Measurements from ENCODE around the gene USP7. TPM values are rescaled to one million over a fixed set of nuclear protein-coding genes. Genes with fewer than 3 reads are reported as not detected.

USP7 gene
- total RNA-seq, 2 experiments from 2014 or later: 259 to 268 TPM

DNA sequence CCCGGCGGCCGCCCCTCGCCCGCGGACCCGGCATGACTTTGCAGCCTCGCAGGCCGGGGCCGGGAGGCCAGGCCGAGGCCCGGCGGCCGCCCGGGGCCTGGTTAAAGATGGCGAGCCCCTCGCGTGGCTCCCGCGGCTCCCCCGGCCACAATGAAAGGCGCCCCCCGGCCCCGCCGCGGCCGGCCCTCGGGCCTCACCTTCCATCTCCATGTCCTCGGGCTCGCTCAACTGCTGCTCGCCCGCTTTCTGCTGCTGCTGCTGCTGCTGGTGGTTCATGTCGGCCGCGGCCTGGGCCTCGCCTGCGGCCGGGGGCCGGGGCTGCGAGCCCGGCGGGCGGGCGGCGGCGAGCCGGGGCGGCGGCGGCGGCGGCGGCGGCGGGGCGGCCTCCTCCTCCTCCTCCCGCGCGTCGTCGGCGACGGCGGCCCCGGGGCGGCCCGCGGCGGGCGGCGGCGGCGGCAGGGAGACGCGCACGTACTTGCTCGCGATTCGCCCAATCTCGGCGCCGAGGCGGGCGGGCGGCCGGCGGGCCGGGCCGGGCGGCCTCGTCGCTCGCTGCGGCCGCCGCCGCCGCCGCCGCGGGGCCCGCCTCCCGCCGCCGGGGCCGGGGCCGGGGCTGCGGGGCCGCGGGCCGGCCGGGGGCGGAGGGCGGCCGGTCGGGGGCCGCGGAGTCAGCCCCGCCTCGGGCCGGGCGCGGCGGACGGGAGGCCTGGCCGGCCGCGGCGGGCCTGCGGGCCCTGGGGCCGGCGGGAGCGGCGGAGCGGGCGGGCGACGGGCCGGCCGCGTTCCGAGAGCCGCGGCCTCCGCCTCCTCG lies 491 bp downstream of the USP7 start:
- Mint-ChIP-seq H3K4me1 (ENCODE audit: low read depth) (peaks cover 54% of the 10 kb centered on the region), H3K36me3 (ENCODE audit: low read depth) (peaks cover 11% of the 10 kb centered on the region), H3K27me3 (no peaks in the 10 kb centered on the region), H3K9me3 (no peaks in the 10 kb centered on the region), H3K4me3 (peak overlapping the region; percentile 20), H3K27ac (peak overlapping the region; percentile 94)
- Histone ChIP-seq H3K9me3 (ENCODE audit: control insufficient read depth in 1 of 2, insufficient read depth in 1 of 2, low read length in 2 of 2) (no peaks in the 10 kb centered on the region), H3K4me1 (ENCODE audit: insufficient read depth, low read length) (peaks cover 49% of the 10 kb centered on the region), H3K4me3 (ENCODE audit: low read length) (peak overlapping the region; percentile 68), H3K27ac (ENCODE audit: low read depth in 1 of 2, low read length in 2 of 2) (peak overlapping the region in 1 of 2 donors; percentile 81), H3K27me3 (ENCODE audit: control insufficient read depth in 1 of 2, insufficient read depth in 2 of 2, low read length in 2 of 2) (no peaks in the 10 kb centered on the region), H3K36me3 (ENCODE audit: insufficient read depth, low read length) (no peaks in the 10 kb centered on the region)
- intact Hi-C loops (cut with DNase I, micrococcal nuclease): loop anchor here (1.0 to 5.0 kb wide), 7 partner anchors 26 to 1779 kb away; partner anchors contain the start of genes HAPSTR1 (in 1 of the 2) and NUBP1 (in 1 of the 2)
- ChIA-PET CTCF (interaction anchor here (0.7 to 4.6 kb wide), 3 partner anchors 27 to 128 kb away, joined by 3 to 22 read pairs (median 10); partner anchors contain the start of gene HAPSTR1), POLR2A (interaction anchor here (0.6 to 1.8 kb wide), 11 partner anchors 12 to 146 kb away, joined by 3 to 41 read pairs (median 4); partner anchors contain the start of genes CARHSP1 and HAPSTR1)
- ATAC-seq (ENCODE audit: poor library complexity): no peak
- no peak for TF ChIP-seq CTCF (IDR thresholded peaks at IDR 0.05)
- peak in 5 of 14 experiments; percentile 23 to 61 (median 34) for DNase-seq

GRCh38 chr16:8962393-8963009 lies 1.2 kb downstream of the USP7 start:
- peak; percentile 51 for ATAC-seq (ENCODE audit: poor library complexity)
- Mint-ChIP-seq H3K27me3 (no peaks in the 10 kb centered on the region), H3K4me1 (ENCODE audit: low read depth) (peaks cover 59% of the 10 kb centered on the region), H3K4me3 (peak overlapping the region; percentile 97), H3K36me3 (ENCODE audit: low read depth) (peaks cover 11% of the 10 kb centered on the region), H3K9me3 (no peaks in the 10 kb centered on the region), H3K27ac (peak overlapping the region; percentile 94)
- TF ChIP-seq CTCF (IDR thresholded peaks at IDR 0.05): no peak
- peak; percentile 28 to 84 (median 54) for DNase-seq
- Histone ChIP-seq H3K27ac (ENCODE audit: low read depth in 1 of 2, low read length in 2 of 2) (peak overlapping the region in 1 of 2 donors; percentile 81), H3K4me3 (ENCODE audit: low read length) (peak overlapping the region; percentile 68), H3K9me3 (ENCODE audit: control insufficient read depth in 1 of 2, insufficient read depth in 1 of 2, low read length in 2 of 2) (no peaks in the 10 kb centered on the region), H3K4me1 (ENCODE audit: insufficient read depth, low read length) (peaks cover 56% of the 10 kb centered on the region), H3K27me3 (ENCODE audit: control insufficient read depth in 1 of 2, insufficient read depth in 2 of 2, low read length in 2 of 2) (no peaks in the 10 kb centered on the region), H3K36me3 (ENCODE audit: insufficient read depth, low read length) (no peaks in the 10 kb centered on the region)
- POLR2A ChIA-PET: interaction anchor here (0.9 to 1.7 kb wide), 5 partner anchors 12 to 129 kb away, joined by 3 to 13 read pairs (median 4); partner anchors contain the start of gene HAPSTR1
- CTCF ChIA-PET: interaction anchor here (4.6 kb wide), 1 partner anchor 26 kb away, joined by 22 read pairs; no protein-coding TSS in a partner anchor
- intact Hi-C loops (cut with DNase I, micrococcal nuclease): loop anchor here (1.0 to 5.0 kb wide), 7 partner anchors 26 to 1780 kb away; partner anchors contain the start of genes HAPSTR1 (in 1 of the 2) and NUBP1 (in 1 of the 2)

DNA sequence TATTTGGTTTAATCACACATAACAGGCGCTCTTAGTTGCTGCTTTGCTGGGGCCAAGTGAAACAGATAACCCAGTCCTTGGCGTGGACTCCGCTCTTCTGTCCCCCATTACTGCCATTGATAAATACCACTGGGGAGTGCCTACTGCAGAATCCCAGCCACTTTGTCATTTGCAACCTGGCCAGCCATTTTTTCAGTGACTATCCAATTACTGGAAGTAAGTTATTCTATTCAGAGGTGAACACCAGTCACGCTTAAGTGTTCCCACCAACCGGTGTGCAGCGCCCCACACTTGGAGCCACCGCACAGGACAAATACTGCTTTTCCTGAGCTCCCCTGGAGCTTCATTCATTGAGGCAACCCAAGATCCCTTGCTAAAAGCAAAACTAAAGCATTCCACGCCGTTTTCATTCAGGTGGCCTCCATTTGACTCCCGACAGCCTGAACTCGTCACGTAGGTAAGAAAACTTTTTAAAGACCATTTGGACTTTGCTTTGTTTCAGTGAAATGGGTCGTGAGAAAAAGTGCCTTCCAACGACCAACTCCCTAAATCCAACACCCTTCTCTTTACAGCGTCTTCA lies 1.8 kb downstream of the USP7 start:
- POLR2A ChIA-PET: interaction anchor here (0.6 to 1.7 kb wide), 7 partner anchors 12 to 129 kb away, joined by 3 to 13 read pairs (median 3); partner anchors contain the start of gene HAPSTR1
- Mint-ChIP-seq H3K4me1 (ENCODE audit: low read depth) (peaks cover 65% of the 10 kb centered on the region), H3K27me3 (no peaks in the 10 kb centered on the region), H3K9me3 (no peaks in the 10 kb centered on the region), H3K36me3 (ENCODE audit: low read depth) (peaks cover 11% of the 10 kb centered on the region), H3K27ac (peak overlapping the region; percentile 94), H3K4me3 (peak overlapping the region; percentile 97)
- no peak for ATAC-seq (ENCODE audit: poor library complexity)
- Histone ChIP-seq H3K27ac (ENCODE audit: low read depth in 1 of 2, low read length in 2 of 2) (peak overlapping the region in 1 of 2 donors; percentile 81), H3K4me1 (ENCODE audit: insufficient read depth, low read length) (peaks cover 61% of the 10 kb centered on the region), H3K9me3 (ENCODE audit: control insufficient read depth in 1 of 2, insufficient read depth in 1 of 2, low read length in 2 of 2) (no peaks in the 10 kb centered on the region), H3K36me3 (ENCODE audit: insufficient read depth, low read length) (no peaks in the 10 kb centered on the region), H3K4me3 (ENCODE audit: low read length) (peak overlapping the region; percentile 68), H3K27me3 (ENCODE audit: control insufficient read depth in 1 of 2, insufficient read depth in 2 of 2, low read length in 2 of 2) (no peaks in the 10 kb centered on the region)
- no peak for DNase-seq
- intact Hi-C loops (cut with DNase I, micrococcal nuclease): loop anchor here (2.0 to 5.0 kb wide), 6 partner anchors 25 to 1780 kb away; partner anchors contain the start of genes HAPSTR1 (in 1 of the 2) and NUBP1 (in 1 of the 2)
- CTCF ChIA-PET: interaction anchor here (4.6 kb wide), 1 partner anchor 26 kb away, joined by 22 read pairs; no protein-coding TSS in a partner anchor
- TF ChIP-seq CTCF (IDR thresholded peaks at IDR 0.05): no peak

All from CD4-positive, alpha-beta T cell (primary cell).